CD4-positive, alpha-beta T cell treated with Interleukin-1 beta for 1 hour (primary cell): ENCODE data around the gene THADA.

Experiments
- DNase-seq, 2 donors: peaks; one replicate each; pipeline ENCODE4 v3.0.0-alpha.2; 2020 to 2022

Gene THADA

GRCh38 chr2:43490252-43490786 is 105.5 kb downstream of the THADA start:
- DNase-seq: no peak

DNA sequence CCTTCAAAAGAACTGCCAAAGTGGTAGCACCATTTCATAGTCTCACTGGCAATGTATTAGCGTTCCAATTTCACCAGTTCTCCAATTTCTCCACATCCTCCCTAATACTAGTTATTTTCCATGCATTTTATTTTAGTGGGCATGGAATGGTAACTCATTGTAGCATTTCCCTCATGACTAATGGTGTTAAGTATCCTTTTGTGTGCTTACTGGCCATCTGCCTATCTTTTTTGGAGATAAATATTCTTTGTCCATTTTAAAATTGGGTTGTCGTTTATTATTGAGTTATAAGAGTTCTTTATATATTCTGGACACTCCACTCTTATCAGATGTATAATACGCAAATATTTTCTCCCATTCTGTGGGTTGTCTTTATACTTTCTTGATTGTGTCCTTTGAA is 107.1 kb downstream of the THADA start:
- no peak for DNase-seq

GRCh38 chr2:43486603-43487002 is 109.2 kb downstream of the THADA start:
- no peak for DNase-seq

- DNase-seq: peak in 1 of 2 donors; percentile 64
Measured at GRCh38 chr2:43484323-43484930, 111.4 kb downstream of the THADA start.

DNA sequence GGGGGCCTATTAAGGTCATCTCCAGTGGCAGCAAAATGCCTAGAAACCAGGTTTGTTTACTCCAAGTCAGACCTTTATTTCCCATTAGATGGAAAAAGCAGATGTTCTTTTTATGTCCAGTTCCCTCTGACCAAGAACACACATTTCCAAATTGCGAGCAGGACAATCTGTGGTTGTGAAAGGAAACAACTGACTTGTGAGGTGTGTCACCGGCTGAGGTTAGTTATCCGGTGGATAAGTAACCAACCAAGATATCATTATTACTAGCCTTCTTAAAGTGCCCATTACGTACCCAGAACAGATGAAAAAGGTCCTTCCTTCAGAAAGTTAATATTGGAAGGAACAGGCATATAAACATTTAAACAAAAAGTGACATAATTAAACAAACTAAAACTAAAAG is 112.9 kb downstream of the THADA start:
- DNase-seq: peak in 1 of 2 donors; percentile 4

DNA sequence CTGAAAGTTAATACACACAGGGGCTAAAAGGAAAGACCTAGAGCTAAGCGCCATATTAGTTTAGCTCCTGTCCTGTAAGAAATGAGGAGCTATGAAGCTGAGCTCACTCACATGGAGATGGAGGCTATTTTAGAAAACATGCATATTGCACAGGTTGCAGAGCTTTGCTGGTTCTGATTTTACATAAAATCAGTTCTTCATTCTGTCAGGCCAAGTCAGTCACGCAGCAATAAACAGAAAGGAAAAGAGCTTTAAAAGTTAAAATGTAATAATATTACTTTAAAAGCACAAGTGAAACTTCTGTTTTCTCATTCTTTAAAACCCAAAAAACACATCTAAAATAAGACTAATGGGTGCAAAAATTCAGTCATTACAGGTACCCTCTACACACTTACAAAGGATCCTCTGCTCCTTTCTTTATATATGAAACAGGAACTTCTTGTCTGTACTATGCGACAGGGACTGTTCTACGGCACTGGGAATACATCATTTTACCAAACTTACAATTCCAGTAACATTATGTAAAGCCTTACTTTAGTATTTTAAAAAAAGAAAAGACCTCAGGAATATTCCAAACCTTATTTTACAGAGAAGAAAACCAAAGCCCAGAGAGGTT is 113.8 kb downstream of the THADA start:
- no peak for DNase-seq

GRCh38 chr2:43480874-43481273 is 115.0 kb downstream of the THADA start:
- no peak for DNase-seq

- DNase-seq: no peak
Measured at GRCh38 chr2:43478412-43479086, 117.3 kb downstream of the THADA start.

DNA sequence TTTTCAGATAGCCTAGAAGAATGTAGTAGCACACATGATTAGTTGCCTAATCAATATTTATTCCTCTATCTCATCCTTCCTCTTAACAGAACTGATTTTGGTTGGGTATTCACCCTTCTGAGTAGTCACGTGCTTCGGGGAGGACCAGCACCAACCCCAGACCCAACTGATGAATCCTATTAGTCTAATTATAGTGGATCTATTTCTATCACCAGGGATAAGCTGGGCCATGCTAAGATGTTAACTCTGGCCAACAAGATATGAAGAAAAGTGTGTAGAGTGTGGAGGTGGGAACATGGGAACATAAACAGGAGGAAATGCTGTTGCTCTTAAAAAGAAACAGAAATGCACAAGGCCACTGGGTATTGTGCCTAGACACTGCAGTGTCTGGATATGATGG is 119.9 kb downstream of the THADA start:
- DNase-seq: no peak

DNA sequence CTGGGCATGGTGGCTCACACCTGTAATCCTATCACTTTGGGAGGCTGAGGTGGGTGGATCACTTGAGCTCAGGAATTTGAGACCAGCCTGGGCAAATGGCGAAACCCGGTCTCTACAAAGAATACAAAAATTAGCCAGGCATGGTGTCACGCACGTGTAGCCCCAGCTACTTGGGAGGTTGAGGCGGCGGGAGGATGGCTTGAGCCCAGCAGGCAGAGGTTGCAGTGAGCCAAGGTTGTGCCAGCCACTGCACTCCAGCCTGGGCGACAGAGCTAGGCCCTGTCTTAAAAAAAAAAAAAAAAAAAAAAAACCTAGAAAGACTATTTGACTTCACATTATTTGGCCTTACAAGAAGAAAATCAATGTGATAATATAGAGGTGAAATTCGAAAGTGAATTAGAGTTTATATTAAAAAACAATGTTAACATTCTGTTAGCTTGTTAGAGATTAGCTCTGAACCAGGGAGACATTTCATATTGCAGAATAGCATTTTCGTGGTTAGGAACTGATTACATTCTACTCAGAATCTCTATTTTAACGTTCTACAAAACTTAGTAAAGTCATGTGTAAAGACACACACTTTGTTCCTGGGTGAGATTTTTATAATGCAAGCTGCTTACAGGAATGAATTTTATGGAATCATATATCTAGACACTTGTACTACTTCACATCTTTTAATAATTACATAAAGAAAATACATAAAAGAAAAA is 120.5 kb downstream of the THADA start:
- no peak for DNase-seq

DNA sequence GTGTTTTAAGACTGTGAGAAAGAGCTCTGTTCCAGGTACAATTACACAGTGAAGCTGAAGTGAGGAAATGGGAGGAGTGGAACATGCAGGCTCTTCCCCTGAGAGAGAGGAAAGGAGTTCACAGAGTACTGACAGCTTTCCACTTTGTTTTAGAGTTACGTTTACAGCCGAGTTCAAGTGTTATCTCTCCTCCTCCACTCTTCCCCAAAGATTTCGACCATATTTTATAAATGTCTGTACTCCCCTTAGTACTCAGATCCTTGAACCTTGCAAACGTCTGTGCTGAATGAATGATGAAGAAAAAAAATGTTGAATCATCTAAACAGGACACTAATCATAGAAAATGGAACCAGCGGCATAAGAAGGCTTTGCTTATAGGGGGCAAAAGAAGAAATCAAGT is 121.6 kb downstream of the THADA start:
- DNase-seq: no peak

- no peak for DNase-seq
Measured at GRCh38 chr2:43473767-43474166, 122.1 kb downstream of the THADA start.

- no peak for DNase-seq
Measured at GRCh38 chr2:43472527-43473194, 123.2 kb downstream of the THADA start.

DNA sequence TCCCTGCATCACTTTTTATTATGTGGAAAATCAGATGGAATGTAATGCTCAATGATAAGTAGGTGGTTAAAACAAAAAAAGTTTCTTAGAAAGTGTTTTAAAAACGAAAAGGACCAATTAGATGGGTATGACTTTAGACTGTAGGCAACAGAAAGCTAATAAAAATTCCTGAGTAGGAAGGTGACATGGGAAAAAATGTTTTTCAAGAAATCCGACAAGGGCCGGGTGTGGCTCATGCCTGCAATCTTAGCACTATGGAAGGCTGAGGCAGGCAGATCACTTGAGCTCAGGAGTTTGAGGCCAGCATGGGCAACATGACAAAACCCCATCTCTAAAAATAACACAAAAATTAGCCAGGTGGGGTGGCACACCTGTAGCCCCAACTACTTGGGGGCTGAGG is 126.1 kb downstream of the THADA start:
- no peak for DNase-seq

DNA sequence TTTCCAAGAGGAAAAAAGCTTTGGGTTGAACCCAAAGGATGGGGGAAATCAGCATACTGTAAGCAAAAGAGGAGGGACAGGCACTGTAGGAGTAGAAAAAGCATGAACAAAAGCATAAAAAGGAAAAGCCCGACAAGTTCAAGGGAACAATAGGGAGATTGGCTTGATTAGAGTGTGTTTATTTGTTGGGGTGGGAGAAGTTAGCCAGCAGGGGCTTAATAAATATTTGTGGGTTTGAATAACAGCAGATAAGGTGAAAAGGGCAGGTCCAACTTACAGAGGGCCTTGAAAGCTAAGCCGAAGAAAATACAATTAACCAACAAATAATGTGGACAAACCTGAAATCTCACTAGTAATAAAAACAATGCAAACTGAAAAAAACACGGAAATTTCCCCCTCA is 126.7 kb downstream of the THADA start:
- DNase-seq: no peak

DNA sequence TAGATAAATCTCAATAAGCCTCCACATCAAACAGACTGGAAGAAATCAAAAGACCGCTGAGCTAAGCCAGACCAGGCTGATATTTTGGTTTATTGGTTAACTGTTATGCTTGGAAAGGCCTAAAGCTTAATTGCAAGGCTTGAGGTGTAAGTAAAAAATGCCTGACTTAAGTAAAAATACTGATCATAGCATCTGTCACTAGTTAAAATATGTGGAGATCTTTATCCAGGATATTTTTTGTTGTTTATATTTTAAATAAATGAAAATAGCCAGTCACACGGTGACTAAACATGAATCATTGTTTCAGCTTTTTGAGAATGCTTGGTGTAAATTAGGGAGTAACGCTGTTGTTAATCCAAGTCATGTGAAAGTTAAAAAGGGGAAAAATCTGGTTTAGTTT is 127.9 kb downstream of the THADA start:
- no peak for DNase-seq

DNA sequence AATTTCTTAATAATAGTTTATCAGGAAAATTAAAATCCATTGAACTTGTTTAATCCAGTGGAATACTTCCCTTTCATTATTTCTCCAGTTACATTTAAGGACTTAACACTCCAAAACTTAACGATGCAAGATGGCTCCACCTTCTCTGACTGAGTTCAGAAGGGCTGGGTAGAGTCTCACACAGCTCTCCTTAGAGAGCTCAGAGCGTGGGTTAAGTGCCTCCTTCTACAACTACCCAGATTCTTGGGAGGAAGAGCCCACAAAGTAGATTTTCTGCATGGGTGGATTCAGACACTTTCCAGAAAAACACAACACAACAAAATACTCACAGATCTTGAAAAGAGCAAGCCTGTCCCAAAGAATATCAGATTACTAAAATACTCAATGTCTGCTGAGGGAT is 130.6 kb downstream of the THADA start:
- no peak for DNase-seq

- DNase-seq: no peak
Measured at GRCh38 chr2:43464590-43464989, 131.2 kb downstream of the THADA start.

DNA sequence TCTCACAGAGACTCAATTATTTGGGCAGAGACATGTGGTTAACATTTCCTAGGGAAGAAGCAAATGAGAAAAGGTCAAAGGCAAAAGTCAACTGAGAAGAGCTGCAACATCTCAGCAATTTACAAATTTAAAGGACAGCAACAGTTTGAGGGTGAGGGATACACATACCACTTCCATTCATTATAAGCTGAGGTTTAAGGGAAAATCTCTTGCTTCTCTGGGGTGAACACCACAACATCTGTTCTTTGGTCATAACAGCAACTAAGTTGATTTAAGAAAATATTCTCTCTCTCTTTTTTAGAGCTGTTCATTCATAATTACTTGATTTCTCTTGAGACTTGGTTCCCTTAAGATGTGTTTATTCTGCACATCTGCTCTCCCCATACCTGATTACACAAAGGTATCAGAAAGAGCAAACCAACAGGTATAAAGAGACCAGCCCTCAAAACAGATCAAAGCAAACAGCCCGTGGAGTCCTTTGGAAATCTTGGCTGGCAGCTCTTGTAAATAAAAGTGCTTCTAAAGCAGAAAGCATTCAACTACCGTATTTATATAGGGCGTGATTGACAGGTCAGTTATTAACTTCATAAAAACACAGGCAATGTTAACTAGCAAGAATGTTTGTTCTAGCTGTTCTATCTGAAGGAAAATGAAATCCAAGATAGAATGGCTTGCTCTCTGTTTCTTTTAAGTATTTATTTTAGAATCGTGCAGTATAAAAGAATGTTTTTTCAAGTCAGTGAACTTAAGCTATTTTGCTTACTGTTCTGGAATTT is 132.8 kb downstream of the THADA start:
- no peak for DNase-seq

DNA sequence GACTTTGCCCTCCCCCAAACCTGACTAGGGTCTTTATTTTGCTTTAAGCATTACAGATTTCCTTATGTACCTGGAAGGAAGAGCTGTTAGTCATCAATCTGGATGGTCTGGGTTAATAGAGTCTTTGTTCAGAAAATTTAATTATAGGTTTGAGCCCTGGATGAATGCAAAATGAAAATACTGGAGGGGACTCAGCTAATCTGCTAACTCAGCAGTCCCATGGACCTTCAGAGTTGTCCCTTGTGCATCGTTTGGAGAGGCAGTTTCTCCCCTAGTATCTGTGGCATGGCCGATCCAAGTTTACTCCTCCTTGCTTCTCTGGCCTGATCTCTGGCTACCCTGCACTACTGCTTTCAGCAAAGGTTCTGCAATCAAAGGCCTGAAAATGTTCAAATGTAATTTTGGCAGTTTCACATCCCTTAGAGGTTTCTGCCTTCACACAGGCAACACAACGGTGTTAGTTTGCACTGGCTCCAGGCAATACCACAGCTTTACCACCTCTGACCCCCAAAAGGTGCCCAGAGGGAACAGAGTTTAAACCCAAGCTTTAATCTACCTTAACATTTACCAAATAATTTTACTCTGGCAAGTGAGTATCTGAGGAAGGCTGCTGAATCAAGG is 134.3 kb downstream of the THADA start:
- no peak for DNase-seq

DNA sequence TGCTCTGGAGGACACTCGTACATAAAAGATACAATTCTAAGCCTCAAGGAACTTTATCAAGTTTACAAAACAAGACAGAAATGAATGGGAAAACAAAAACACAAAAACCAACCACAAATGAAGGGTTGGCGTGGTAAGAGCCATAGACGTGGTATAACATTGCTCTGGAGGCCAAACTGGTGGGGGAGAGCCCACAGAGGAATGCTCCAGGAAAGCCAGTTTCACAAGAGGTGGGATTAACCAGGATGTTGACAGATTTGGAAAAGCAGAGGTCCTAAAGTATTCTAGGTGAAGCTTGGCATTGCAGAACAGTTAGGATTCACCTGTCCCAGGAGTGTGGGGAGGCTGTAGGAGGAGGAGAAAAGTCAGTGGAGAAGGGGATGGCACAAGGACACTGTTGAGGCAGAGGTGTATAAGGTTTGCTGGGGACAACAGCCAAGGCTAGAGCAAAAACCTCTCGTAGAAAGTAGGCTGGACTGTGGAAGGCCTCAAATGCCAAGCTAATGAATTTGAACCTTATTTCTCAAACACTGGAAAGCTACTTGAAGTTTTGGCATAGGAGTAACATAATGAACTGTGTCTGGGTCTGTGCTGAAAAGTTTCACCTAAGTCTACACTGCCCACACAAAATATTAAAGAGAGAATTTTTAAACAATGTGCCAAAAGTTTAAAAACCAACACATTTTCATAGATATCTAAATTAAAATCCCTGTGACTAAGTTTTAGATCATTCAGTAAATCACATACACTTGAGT is 135.1 kb downstream of the THADA start:
- no peak for DNase-seq
